ENCODE measurements around the gene SULT6B1.

SULT6B1 gene

DNA sequence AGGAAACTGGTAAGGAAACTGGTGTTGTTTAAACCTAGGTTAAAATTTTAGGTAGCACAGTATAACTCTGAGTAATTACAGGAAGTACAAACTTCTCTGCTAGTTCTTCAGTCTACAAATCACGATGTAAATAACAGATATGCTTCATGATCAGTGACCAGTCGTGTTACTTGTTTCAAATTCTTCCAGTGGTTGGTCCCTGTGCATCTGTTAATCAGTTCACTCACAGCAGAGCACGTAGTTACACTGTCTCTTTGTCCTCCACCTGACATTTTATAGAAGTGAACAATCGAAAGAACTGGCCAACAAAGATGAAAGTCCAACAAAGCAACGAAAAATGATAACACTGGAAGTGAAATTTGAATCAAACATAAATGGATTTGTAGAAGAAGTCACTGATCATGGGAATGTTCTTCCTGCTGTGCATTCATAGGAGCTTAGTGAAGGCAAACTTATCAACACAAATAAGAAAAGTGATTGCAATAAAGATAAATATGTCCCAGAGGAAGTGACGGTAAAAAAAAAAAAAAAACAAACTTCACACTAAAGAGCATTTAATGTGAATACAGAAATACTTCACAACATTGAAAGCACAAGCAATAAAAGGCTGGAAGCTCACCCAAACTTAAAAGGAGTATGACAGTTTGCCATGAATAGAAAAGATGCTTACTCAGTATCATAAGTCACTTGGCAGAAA lies 38.7 kb downstream of the SULT6B1 start:
- DNase-seq (ENCODE audit: low read depth), result no peak
- TF ChIP-seq, protein P1, sequence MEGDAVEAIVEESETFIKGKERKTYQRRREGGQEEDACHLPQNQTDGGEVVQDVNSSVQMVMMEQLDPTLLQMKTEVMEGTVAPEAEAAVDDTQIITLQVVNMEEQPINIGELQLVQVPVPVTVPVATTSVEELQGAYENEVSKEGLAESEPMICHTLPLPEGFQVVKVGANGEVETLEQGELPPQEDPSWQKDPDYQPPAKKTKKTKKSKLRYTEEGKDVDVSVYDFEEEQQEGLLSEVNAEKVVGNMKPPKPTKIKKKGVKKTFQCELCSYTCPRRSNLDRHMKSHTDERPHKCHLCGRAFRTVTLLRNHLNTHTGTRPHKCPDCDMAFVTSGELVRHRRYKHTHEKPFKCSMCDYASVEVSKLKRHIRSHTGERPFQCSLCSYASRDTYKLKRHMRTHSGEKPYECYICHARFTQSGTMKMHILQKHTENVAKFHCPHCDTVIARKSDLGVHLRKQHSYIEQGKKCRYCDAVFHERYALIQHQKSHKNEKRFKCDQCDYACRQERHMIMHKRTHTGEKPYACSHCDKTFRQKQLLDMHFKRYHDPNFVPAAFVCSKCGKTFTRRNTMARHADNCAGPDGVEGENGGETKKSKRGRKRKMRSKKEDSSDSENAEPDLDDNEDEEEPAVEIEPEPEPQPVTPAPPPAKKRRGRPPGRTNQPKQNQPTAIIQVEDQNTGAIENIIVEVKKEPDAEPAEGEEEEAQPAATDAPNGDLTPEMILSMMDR (IDR thresholded peaks at IDR 0.05; ENCODE audit: insufficient read depth, low read depth, low read length, missing control alignments), result no peak
- no peak overlapping the region for H3K4me3 ChIP-seq (ENCODE audit: low read length)

DNA sequence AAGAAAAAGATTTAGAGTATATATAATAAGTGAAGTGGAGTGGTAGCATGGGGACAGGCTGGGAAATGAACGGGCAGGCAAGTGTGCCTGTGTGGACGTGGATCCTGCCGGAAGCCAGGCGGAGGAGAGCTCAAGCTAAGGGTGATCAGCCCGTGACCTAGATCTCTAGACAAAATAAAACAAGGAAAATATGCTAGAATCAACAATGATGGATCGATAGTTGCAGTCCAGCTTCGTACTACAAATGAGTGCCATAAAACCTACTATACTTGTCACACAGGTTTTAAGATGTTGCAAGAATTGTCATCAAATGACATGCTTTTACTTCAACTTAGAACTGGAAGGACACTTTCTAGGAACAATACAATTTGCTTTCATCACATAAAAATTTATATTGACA lies 40.1 kb downstream of the SULT6B1 start:
- H3K4me3 ChIP-seq (ENCODE audit: low read length), result no peak overlapping the region
- DNase-seq (ENCODE audit: low read depth), result peak; percentile 27
- TF ChIP-seq, protein P1 (IDR thresholded peaks at IDR 0.05; ENCODE audit: insufficient read depth, low read depth, low read length, missing control alignments), result no peak

DNA sequence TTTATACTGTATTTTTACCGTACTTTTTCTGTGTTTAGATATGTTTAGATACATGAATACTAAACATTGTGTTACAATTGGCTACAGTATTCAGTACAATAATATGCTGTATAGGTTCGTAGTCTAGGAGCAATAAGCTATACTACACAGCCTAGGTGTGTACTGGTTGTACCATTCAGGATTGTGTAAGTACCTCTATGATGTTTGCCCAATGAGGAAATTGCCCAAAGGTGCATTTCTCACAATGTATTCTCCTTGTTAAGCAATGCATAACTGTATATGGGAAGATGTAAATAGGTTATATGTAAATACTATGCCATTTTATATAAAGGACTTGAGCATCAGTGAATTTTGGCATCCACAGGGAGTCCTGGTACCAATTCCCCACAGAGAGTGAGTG lies 42.4 kb downstream of the SULT6B1 start:
- TF ChIP-seq, protein P1 (IDR thresholded peaks at IDR 0.05; ENCODE audit: insufficient read depth, low read depth, low read length, missing control alignments), result no peak
- H3K4me3 ChIP-seq (ENCODE audit: low read length), result no peak overlapping the region
- DNase-seq (ENCODE audit: low read depth), result peak; percentile 52

DNA sequence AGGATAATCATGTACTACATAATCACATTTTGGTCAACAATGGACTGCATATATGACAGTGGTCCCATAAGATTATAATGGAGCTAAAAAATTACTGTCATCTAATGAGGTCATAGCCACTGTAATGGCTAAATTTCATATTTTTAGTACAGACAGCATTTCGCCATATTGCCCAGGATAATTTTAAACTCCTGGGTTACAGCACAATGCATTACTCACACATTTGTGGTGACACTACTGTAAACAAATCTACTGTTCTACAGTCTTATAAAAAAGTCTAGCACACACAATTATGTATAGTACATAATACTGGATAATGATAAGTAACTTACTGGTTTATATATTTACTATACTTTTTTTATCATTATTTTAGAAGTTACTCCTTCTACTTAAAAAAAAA lies 44.5 kb downstream of the SULT6B1 start:
- no peak overlapping the region for H3K4me3 ChIP-seq (ENCODE audit: low read length)
- no peak for DNase-seq (ENCODE audit: low read depth)
- TF ChIP-seq, protein P1 (IDR thresholded peaks at IDR 0.05; ENCODE audit: insufficient read depth, low read depth, low read length, missing control alignments), result no peak

DNA sequence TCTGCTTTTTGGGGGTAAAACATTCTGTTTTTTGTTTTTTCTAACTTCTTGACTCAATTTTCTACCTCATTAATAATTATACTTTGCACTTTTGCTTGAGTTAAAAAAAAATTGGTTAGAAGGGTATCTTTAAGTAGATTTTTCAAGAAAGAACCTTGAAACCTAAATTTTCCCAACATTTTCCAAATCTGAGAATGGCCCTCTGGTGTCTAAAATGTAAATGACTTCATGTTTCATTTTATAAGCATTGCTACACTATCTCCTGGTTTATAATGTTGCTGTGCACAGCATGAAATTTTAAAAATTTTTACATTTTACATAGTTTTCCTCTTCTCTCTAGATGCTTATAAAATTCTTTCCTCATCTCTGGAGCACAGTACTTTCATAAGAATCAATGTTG lies 45.9 kb downstream of the SULT6B1 start:
- TF ChIP-seq, protein P1 (IDR thresholded peaks at IDR 0.05; ENCODE audit: insufficient read depth, low read depth, low read length, missing control alignments), result no peak
- DNase-seq (ENCODE audit: low read depth), result no peak

DNA sequence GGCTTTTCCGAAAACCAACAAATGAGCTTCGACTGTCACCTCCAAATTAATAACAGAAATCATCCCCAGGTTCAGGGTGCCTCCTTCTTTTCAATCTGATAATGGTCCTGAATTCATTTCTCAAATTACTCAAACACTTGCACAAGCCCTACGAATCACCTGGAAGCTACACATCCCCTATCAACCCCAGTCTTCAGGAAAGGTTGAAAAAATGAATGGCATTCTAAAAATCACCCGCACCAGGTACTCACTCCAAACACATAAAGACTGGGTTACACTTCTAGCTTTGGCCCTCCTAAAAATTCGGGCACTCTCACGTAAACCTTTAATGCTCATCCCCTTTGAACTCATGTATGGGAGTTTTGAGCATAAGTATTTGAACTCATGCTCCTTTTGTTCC lies 55.6 kb downstream of the SULT6B1 start:
- DNase-seq (ENCODE audit: low read depth), result no peak
- no peak overlapping the region for H3K4me3 ChIP-seq (ENCODE audit: low read length)
- TF ChIP-seq, protein P1 (IDR thresholded peaks at IDR 0.05; ENCODE audit: insufficient read depth, low read depth, low read length, missing control alignments), result no peak

More for the DNA sequence above, 45.9 kb downstream of the SULT6B1 start:
- no peak overlapping the region for H3K4me3 ChIP-seq (ENCODE audit: low read length)

DNA sequence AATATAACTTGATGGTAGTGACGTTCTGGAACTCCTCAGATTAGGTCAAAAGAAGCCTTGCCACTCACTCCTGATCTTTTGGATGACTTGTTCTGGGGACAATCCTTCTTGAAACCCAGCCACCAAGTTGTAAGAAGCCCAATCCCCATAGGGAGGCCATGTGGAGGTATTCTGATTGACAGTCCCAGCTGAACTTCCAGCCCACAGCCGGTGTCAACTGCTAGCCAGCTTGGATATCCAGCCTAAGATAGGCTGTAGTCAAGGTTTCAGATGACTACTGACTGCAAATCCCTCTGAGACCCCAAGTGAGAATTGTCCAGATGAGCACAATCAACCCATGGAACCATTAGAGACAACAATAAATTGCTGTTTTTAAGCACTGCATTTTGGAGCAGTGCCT lies 63.1 kb downstream of the SULT6B1 start:
- DNase-seq (ENCODE audit: low read depth), result no peak
- H3K4me3 ChIP-seq (ENCODE audit: low read length), result no peak overlapping the region
- TF ChIP-seq, protein P1 (IDR thresholded peaks at IDR 0.05; ENCODE audit: insufficient read depth, low read depth, low read length, missing control alignments), result no peak
